Gastroesophageal sphincter (tissue), 4 donors: ENCODE data around the gene SMAD4. TPM values are rescaled to one million over a fixed set of nuclear protein-coding genes. Genes with fewer than 3 reads are reported as not detected.
"Not testable (repeated sequence)": the region's sequence is repeated elsewhere in the genome, so short reads cannot be mapped to it uniquely, and the experiment has no call there.

Experiments used
- ATAC-seq: fragments of 150-250 bp; one replicate; pipeline ENCODE4 v1.9.1; 2016; ENCODE audit warnings: mild to moderate bottlenecking, moderate library complexity
- H3K27ac ChIP-seq, 4 donors: fragments of 200-600 bp; sonication (generic) in 3 of 4; 1 replicate in 3 of 4; 2 replicates in 1 of 4; pipeline ENCODE4 v1.5.1; 2016 to 2019
- H3K27me3 ChIP-seq: fragments of 200-600 bp; sonication (generic); one replicate; pipeline ENCODE4 v1.5.1; 2019
- H3K36me3 ChIP-seq, 2 donors: fragments of 200-600 bp; sonication (generic); one replicate each; pipeline ENCODE4 v1.5.1; 2019; ENCODE audit warnings: control low read depth in 1 of 2
- H3K4me1 ChIP-seq, 3 donors: fragments of 200-600 bp; sonication (generic); 1 replicate in 2 of 3; 2 replicates in 1 of 3; pipeline ENCODE4 v1.5.1; 2016 to 2019; ENCODE audit warnings: control low read depth in 2 of 3
- H3K4me3 ChIP-seq, 2 donors: fragments of 200-600 bp; sonication (generic); one replicate each; pipeline ENCODE4 v1.5.1; 2019; ENCODE audit warnings: mild to moderate bottlenecking in 1 of 2, moderate library complexity in 1 of 2
- H3K9me3 ChIP-seq, 3 donors: fragments of 200-600 bp; sonication (generic); one replicate each; pipeline ENCODE4 v1.5.1; 2017 to 2019; ENCODE audit warnings: control low read depth in 2 of 3
- CTCF ChIP-seq, 4 experiments: fragments of 200-600 bp in 2 of 4; fragments of 450-650 bp in 2 of 4; sonication (generic) in 1 of 4; IDR thresholded peaks; one replicate each; pipeline ENCODE4 v1.5.1; 2017 to 2019; ENCODE audit warnings: antibody characterized with exemption in 4 of 4, mild to moderate bottlenecking in 2 of 4, moderate library complexity in 2 of 4
- EP300 ChIP-seq: sonication (generic); formaldehyde crosslinking; IDR thresholded peaks from one replicate; pipeline ENCODE4 v1.6.1; 2017; ENCODE audit warnings: antibody characterized with exemption, mild to moderate bottlenecking
- POLR2A ChIP-seq, 2 donors: fragments of 450-650 bp; IDR thresholded peaks; one replicate each; pipeline ENCODE4 v1.6.1; 2017; ENCODE audit warnings: antibody characterized with exemption in 2 of 2, mild to moderate bottlenecking in 2 of 2, moderate library complexity in 1 of 2
- POLR2AphosphoS5 ChIP-seq: sonication (generic); formaldehyde crosslinking; IDR thresholded peaks from one replicate; pipeline ENCODE4 v1.6.1; 2017; ENCODE audit warnings: antibody characterized with exemption
- WGBS, 2 donors: methylation state at CpG; one replicate each; pipeline ENCODE4 v1.1.5; 2018; ENCODE audit warnings: low coverage in 1 of 2; 5-methylcytosine and 5-hydroxymethylcytosine counted together
- total RNA-seq, 4 donors: library from RNA; depleted of rRNA; stranded (reverse); fragments of >200 nt; gene quantifications; one replicate each; pipeline ENCODE4 v1.1.0, GENCODE V29; 2016

Gene SMAD4
- total RNA-seq, 4 donors from 2014 or later = 132 to 170 (median 137) TPM

DNA sequence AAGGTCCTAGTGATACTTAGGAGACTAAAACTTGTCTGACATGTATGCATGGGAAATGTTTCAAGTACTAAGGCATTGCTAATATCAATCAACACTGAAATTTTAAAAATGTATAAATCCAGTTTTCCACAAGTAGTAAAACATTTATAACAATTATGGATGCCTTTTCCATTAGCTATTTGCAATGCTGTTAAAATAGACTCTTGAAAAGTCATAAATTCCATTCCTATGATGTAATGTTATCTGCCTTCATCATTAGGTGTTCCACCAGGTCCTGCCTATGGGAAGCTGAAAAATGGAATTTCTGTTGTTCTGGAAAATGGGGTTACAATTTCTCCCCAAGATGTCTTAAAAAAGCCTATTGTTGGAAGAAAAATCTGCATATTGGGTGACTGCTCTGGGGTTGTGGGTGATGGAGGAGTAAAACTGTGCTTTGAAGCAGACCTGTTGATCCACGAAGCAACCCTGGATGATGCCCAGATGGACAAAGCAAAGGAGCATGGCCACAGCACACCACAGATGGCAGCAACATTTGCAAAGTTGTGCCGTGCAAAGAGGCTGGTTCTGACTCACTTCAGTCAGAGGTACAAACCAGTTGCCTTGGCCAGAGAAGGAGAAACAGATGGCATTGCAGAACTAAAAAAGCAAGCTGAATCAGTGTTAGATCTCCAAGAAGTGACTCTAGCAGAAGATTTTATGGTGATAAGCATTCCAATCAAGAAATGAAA lies 43.5 kb upstream of the SMAD4 start:
- no peak overlapping the region for H3K4me3 ChIP-seq
- ATAC-seq = no peak
- H3K27me3 ChIP-seq = no peaks in the 10 kb centered on the region
- no peak for TF ChIP-seq POLR2AphosphoS5
- TF ChIP-seq CTCF (IDR thresholded peaks at IDR 0.05) = no peak
- no peak for TF ChIP-seq EP300
- no peak for TF ChIP-seq POLR2A (IDR thresholded peaks at IDR 0.05)
- 33 to 55% methylated on average over 1 to 2 of the region's 2 CpGs for WGBS, 2 donors
- peaks cover 0 to 30% (median 0%) of the 10 kb centered on the region in 3 donors for H3K4me1 ChIP-seq
- no peaks in the 10 kb centered on the region for H3K9me3 ChIP-seq
- H3K27ac ChIP-seq = peak overlapping the region in 1 of 4 donors; percentile 12
- peaks cover 0 to 11% of the 10 kb centered on the region in 2 donors for H3K36me3 ChIP-seq

GRCh38 chr18:50987261-50987660 lies 42.8 kb upstream of the SMAD4 start:
- peak in 1 of 4 experiments; percentile 17 for TF ChIP-seq CTCF (IDR thresholded peaks at IDR 0.05)
- TF ChIP-seq POLR2A (IDR thresholded peaks at IDR 0.05) = no peak
- no peak for TF ChIP-seq POLR2AphosphoS5
- no peak for TF ChIP-seq EP300
- no peaks in the 10 kb centered on the region for H3K27me3 ChIP-seq
- peaks cover 0 to 26% (median 0%) of the 10 kb centered on the region in 3 donors for H3K4me1 ChIP-seq
- no peaks in the 10 kb centered on the region for H3K9me3 ChIP-seq
- 12 to 17% methylated on average over 2 of the region's 2 CpGs for WGBS, 2 donors
- no peak overlapping the region for H3K27ac ChIP-seq
- H3K4me3 ChIP-seq = no peak overlapping the region
- no peak for ATAC-seq
- H3K36me3 ChIP-seq = peaks cover 0 to 11% of the 10 kb centered on the region in 2 donors

GRCh38 chr18:50989711-50990110 lies 40.3 kb upstream of the SMAD4 start:
- Histone ChIP-seq H3K4me3 (no peak overlapping the region), H3K4me1 (peaks cover 0 to 20% (median 0%) of the 10 kb centered on the region in 3 donors), H3K36me3 (peaks cover 0 to 3% of the 10 kb centered on the region in 2 donors), H3K9me3 (no peaks in the 10 kb centered on the region), H3K27me3 (no peaks in the 10 kb centered on the region), H3K27ac (no peak overlapping the region)
- TF ChIP-seq CTCF (IDR thresholded peaks at IDR 0.05) (no peak), EP300 (no peak), POLR2AphosphoS5 (no peak), POLR2A (IDR thresholded peaks at IDR 0.05) (no peak)
- no peak for ATAC-seq
- 87 to 100% methylated on average over 3 of the region's 3 CpGs for WGBS, 2 donors

- Histone ChIP-seq H3K4me3 (no peak overlapping the region), H3K4me1 (peaks cover 0 to 5% (median 0%) of the 10 kb centered on the region in 3 donors), H3K36me3 (no peaks in the 10 kb centered on the region), H3K9me3 (no peaks in the 10 kb centered on the region), H3K27ac (no peak overlapping the region), H3K27me3 (no peaks in the 10 kb centered on the region)
- ATAC-seq = no peak
- WGBS, 2 donors = 63 to 64% methylated on average over 3 of the region's 3 CpGs
- TF ChIP-seq EP300 (no peak), POLR2AphosphoS5 (no peak), CTCF (IDR thresholded peaks at IDR 0.05) (no peak), POLR2A (IDR thresholded peaks at IDR 0.05) (no peak)
These were observed 37.7 kb upstream of the SMAD4 start for GRCh38 chr18:50992351-50992762.

- TF ChIP-seq EP300 (no peak), POLR2AphosphoS5 (no peak), POLR2A (IDR thresholded peaks at IDR 0.05) (no peak), CTCF (IDR thresholded peaks at IDR 0.05) (no peak)
- Histone ChIP-seq H3K27ac (no peak overlapping the region), H3K36me3 (no peaks in the 10 kb centered on the region), H3K9me3 (no peaks in the 10 kb centered on the region), H3K4me1 (no peaks in the 10 kb centered on the region), H3K4me3 (no peak overlapping the region), H3K27me3 (no peaks in the 10 kb centered on the region)
- 58 to 70% methylated on average over 2 of the region's 2 CpGs for WGBS, 2 donors
- no peak for ATAC-seq
These were observed 36.0 kb upstream of the SMAD4 start for GRCh38 chr18:50994031-50994430.

DNA sequence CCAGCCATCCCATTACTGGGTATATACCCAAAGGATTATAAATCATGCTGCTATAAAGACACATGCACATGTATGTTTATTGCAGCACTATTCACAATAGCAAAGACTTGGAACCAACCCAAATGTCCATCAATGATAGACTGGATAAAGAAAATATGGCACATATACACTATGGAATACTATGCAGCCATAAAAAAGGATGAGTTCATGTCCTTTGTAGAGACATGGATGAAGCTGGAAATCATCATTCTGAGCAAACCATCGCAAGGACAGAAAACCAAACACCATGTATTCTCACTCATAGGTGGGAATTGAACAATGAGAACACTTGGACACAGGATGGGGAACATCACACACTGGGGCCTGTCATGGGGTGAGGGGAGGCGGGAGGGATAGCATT lies 26.8 kb upstream of the SMAD4 start:
- not testable (repeated sequence) for H3K9me3 ChIP-seq, H3K27me3 ChIP-seq, ATAC-seq, H3K4me3 ChIP-seq, H3K4me1 ChIP-seq, H3K27ac ChIP-seq
- WGBS, 2 donors = 93% methylated on average over 2 of the region's 2 CpGs; no CpG with 5 or more reads in 1 of the 2 donors
- H3K36me3 ChIP-seq = peaks cover 0 to 13% of the 10 kb centered on the region in 2 donors
